DND-41 (cell line): ENCODE data around the gene PPARA.

Experiments
- CTCF ChIP-seq: IDR thresholded peaks from 2 replicates; pipeline ENCODE4 v1.5.1; 2012; ENCODE audit warnings: borderline replicate concordance, low read length, moderate library complexity, mild to moderate bottlenecking; ENCODE audit not compliant: poor library complexity, severe bottlenecking; ENCODE audit errors: extremely low read depth
- EZH2 ChIP-seq: IDR thresholded peaks from 3 replicates; pipeline ENCODE4 v1.6.1; 2012; ENCODE audit warnings: borderline replicate concordance, low read depth, mild to moderate bottlenecking, moderate library complexity, low read length, inconsistent platforms; ENCODE audit not compliant: severe bottlenecking

- TF ChIP-seq CTCF (no peak), EZH2 (no peak)
Observed at GRCh38 chr22:46123694-46124382, 26.5 kb upstream of the PPARA start.
